NCI-H2227 (cell line): ENCODE data around the gene ACAP3.

Experiments
- DNase-seq: peaks from one replicate; lab custom pipeline; 2025; ENCODE audit not compliant: unreplicated experiment; lab: John Stamatoyannopoulos, UW

The ACAP3 gene

DNA sequence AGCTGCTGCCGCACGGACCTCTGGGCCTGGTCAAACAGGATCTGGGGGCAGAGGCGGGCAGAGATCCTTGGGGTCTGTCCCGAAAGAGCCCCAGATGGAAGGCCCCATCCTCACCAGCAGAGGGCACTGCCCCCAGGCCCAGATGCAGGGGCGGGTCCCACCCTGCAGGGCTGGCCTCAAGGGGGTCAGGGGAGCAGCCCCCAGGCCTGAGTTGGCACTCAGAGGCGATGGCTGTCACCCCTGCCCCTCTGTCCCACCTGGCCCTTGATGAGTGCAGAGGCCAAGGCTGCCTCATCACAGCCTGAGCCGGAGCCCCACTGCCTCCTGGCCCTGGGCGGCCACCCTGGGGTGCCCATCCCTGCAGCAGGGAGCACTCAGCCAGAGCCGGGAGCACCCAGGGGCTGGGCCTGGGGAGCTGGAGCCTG, 5.7 kb downstream of the ACAP3 start:
- no peak for DNase-seq

DNA sequence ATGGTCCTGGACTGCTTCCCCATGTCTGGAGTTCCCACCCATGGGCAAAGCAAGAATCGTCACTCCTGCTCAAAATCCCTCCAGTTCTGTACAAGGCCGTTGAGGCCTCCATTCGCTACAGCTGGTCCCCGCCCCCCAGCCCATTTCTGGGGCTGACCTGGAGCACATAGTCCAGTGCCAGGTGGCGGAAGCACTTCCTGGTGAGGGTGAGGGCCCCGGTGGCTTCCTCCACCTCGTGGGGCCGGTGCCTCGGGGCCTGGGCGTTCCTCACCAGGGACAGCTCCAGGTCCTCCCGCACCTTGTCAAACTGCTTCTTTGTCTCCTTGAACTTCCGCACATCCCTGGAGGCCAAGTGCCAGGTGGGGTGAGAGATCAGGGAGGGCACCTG, 7.4 kb downstream of the ACAP3 start:
- DNase-seq: no peak

DNA sequence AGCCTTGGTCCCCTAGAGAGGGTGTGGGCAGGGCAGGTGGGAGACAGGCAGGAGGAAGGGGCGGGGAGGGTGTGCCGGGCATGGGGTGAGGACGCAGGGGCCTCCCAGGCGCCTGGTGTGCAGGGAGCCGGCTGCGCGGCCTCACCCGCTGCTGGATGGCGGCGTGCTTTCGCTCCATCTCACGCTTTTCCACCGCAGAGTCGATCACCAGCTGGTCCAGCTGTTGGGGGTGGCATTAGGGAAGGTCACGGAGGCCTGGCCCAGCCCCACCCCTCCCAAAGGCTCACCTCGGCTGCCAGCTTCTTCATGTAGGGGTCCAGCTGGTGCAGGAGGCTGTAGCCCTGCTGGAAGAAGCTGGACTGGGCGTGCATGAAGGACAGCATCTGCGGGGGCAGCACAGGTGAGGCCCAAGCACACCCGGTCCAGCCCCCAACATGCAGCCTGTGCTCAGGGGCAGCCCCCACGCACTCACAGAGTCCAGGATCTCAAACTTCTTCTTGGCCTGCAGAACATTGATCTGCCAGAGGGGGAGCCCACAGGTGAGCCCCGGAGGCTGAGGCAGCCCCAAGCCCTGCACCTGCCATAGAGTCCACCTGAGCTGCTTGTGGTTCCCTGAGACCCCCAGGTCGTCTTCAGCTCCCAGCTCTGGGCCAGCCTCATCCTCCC, 7.9 kb downstream of the ACAP3 start:
- peak; percentile 42 for DNase-seq

- DNase-seq: peak; percentile 67
Observed at GRCh38 chr1:1298861-1299685, 8.7 kb downstream of the ACAP3 start.

DNA sequence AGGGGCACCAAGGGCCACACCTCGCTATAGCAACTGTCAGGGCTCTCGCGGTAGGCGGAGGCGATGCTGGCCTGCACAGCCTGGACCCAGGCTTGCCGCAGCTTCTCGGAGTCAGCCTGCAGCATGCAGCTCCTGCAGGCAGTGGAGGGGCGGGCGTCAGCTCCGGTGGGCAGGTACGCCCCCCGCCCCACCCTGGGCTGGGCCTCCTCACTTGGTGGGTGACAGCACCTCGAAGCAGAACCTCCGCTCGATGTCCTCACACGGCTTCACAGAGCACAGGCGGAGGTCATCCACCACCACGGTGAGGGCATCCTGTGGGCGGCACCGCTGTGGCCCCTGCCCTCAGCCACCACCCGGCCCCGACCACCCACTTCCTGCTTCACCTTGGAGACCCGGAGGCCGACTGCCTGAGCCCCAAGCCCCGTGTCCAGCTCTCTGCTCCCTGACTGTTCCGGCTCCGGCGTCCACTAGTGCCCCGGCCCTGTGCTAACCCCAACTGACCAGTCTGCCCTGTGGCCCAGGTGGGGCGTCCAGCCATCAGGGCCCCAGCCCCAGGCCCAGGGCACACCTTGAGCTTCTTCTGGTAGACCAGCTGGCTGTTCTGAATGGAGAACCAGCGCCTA, 9.8 kb downstream of the ACAP3 start:
- DNase-seq: no peak

DNA sequence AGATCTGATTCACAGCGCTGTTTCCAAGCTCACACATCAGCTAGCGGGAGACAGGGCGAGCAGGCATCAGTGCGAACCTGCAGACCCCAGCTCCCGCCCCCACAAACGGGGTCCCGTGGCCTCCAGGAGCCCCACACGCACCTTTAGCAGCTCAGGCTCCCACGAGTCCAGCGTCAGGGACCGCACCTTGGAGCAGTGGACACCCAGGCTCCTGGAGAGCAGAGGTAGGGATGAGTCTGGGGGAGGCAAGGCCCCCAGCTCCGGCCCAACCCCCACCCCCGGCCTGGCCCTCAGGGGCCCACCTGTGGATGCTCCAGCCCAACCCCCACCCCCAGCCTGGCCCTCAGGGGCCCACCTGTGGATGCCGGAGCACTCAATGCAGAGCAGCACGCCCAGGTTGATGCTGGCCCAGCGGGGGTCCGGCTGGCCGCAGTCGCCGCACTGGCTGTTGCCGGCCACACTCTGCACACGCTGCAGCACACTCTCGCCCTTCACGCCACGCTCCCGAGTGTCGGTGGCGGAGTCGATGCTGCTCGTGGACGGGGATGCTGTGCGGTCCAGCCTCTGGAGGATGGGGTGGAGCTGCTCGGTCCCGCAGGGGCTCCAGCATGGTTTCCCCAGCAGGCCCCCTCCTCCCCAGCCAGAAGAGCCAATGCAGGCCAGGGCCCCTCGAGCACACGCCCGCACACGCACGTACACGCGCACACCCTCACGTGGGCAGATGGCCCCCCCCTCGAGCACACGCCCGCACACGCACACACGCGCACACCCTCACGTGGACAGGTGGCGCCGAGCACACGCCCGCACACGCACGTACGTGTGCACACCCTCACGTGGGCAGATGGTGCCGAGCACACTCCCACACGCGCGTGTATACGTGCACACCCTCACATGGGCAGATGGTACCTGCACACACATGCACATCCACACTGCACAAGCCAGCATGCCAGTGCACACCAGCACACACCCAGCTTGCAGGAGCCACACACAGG, 11.4 kb downstream of the ACAP3 start:
- DNase-seq: no peak

- DNase-seq: no peak
Observed at GRCh38 chr1:1295154-1295923, 12.4 kb downstream of the ACAP3 start.

DNA sequence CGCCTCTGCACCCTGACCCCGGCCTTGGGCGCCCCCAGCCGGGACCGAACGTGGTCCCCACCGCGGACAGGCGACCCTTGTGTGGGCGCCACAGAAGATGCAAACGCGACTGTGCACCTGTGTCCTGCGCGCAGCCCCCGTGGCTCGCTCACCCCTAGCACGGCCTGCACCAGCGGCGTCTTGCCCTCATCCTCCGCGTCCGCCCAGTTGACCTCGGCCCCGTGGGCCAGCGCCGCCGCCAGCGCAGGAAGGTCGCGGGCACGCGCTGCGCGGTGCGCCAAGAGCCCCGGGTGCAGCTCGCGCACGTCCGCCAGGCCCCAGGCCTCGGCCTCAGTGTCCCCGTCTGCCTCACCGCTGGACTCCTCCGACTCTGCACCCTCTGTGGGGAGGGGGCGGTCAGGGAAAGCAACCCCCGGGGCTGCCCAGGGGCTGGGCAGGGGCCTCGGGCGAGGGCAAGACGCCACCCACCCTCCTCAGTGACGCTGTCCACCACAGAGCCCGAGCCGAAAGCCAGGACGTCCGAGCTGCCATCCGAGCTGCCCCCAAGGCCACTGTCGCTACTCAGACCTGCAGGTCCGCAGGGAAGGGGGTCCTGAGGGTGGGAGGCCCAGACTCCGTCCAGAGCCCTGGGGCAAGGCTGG, 13.4 kb downstream of the ACAP3 start:
- no peak for DNase-seq

DNA sequence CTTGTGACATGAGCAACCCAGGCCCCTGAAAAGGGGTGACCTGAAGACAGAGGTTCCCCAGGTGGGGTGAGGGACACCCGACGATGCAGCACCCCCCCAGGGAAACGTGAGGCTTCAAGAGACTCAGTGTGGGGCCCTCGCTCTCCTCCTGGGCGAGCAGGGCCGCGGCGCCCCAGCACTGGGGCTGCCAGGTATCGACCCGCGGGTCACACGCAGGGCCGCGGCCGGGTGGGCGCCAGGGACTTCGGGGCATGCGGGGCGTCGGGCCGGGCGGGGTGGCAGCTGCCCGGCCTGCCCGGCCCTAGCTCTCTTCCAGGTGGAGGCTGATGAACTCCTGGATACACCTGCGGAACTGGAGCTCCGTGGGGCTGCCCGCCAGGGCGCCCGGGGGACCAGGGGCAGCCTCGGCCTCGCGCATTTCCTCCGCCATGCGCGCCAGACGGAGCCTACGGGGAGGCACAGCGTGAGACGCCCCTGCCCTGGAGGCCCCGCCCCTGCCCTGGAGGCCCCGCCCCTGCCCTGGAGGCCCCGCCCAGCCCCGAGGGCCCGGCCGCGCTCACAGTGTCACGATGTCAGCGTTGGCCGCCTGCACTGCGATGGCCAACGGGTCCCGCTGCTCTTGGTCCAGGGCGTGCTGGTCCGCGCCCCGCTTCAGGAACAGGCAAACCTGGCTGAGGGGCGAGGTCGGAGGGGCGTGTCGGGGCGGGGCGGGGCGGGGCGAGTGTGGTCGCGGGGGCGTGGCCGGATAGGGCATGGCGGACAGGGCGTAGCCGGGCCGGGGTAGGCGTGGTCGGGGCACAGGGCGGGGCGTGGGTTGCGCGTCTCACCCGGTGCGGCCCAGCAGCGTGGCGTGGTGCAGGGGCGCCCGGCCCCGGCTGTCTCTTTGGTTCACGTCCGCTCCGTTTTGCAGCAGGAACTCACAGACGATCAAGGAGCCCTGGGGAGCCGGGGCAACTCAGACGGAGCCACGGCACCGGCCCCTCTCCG, 14.2 kb downstream of the ACAP3 start:
- DNase-seq: no peak

DNA sequence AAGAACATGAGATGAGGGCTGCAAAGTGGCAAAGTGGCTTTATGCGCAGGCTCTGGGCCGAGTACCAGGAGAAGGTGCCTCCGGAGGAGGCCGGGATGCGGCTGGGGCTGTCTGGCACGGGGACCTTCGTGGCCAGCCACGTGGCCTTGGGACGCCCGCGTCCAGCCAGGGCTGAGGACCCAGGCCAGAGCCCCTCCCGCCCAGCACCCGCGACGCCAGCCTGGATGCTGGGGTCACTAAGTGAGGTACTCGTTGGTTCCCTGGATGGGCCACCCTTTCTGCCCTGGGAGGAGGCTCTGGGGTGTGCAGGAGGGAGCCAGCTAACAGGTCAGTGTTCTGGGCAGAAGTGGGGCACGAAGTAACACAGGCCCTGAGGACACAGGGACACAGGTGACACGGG, 14.9 kb downstream of the ACAP3 start:
- no peak for DNase-seq

DNA sequence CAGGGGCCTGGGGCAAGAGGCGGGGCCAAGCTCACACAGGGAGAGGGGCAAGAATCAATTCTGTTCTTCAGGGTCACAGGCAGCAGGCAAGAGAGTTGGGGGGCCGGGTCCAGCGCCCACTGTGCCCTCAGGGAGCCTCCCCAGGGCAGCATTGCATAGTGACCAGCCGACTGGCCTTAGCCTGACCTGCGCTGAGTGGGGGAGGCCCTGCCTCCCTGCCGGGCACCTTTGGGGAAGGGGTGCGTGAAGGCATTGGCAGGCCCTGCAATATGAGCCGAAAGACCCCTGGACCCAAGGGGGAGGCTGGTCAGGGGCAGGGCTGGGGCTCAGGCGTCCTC, 15.3 kb downstream of the ACAP3 start:
- no peak for DNase-seq

- DNase-seq: peak; percentile 76
Observed at GRCh38 chr1:1291548-1292441, 15.9 kb downstream of the ACAP3 start.

GRCh38 chr1:1291023-1291528, 16.7 kb downstream of the ACAP3 start:
- peak; percentile 69 for DNase-seq

GRCh38 chr1:1290238-1290731, 17.4 kb downstream of the ACAP3 start:
- DNase-seq: peak; percentile 72

DNA sequence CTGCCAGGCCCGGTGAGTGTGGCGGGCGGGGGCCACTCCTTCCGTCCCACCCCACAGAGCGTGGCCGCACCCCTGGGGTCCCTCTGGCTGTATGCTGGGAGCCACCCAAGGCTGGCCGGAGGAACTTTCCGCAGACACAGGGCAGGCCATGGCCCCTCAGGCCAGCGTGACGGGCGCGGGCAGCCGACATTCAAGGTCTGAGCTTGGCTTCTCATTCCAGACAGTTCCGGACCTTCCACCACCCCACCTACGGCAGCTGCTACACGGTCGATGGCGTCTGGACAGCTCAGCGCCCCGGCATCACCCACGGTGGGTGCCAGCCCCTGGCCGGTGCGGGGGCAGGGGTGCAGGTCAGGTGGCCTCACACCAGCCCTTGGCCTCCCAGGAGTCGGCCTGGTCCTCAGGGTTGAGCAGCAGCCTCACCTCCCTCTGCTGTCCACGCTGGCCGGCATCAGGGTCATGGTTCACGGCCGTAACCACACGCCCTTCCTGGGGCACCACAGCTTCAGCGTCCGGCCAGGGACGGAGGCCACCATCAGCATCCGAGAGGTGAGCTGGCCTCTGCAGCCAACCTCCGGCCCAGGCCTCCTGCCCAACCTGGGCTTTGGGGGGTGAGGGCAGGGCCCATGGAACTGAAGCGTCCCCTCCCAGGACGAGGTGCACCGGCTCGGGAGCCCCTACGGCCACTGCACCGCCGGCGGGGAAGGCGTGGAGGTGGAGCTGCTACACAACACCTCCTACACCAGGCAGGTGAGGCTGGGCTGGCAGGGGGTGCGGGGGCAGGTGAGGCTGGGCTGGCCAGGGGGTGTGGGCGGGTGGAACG, 20.2 kb downstream of the ACAP3 start:
- DNase-seq: no peak
